Measurements from ENCODE around the gene LRMDA.

Gene LRMDA

GRCh38 chr10:75502838-75503237, 71.4 kb downstream of the LRMDA start:
- no peaks in the 10 kb centered on the region for H3K36me3 ChIP-seq (ENCODE audit: control insufficient read depth in 2 of 2, insufficient read depth in 1 of 2, low read length in 2 of 2)
- no peaks in the 10 kb centered on the region for H3K9me3 ChIP-seq (ENCODE audit: control insufficient read depth, insufficient read depth, low read depth, low read length)
- H3K27ac ChIP-seq (ENCODE audit: extremely low read depth, low read depth, low read length): no peak overlapping the region
- TF ChIP-seq SCRT2 (tag by site-specific recombination; IDR thresholded peaks at IDR 0.05) (peak; percentile 94), ZNF776 (tag by site-specific recombination; IDR thresholded peaks at IDR 0.05; ENCODE audit: borderline replicate concordance) (no peak), ZNF169 (tag by site-specific recombination; IDR thresholded peaks at IDR 0.05) (no peak), MEIS1 (CRISPR knock-in tag; IDR thresholded peaks at IDR 0.05; ENCODE audit: borderline replicate concordance) (no peak), ZNF274 (IDR thresholded peaks at IDR 0.05; ENCODE audit: low read length) (no peak), ZNF274 (tag by site-specific recombination; IDR thresholded peaks at IDR 0.05; ENCODE audit: borderline replicate concordance) (no peak), ZBTB11 (tag by site-specific recombination; conservative IDR thresholded peaks at IDR 0.05; ENCODE audit: low read depth) (no peak), ZNF302 (tag by site-specific recombination; IDR thresholded peaks at IDR 0.05; ENCODE audit: low read depth) (no peak), SCRT1 (tag by site-specific recombination; IDR thresholded peaks at IDR 0.05; ENCODE audit: borderline replicate concordance) (peak; percentile 96), HOXC10 (CRISPR knock-in tag; IDR thresholded peaks at IDR 0.05) (no peak), ZNF521 (tag by site-specific recombination; IDR thresholded peaks at IDR 0.05) (no peak)
- TF ChIP-seq, protein P1, sequence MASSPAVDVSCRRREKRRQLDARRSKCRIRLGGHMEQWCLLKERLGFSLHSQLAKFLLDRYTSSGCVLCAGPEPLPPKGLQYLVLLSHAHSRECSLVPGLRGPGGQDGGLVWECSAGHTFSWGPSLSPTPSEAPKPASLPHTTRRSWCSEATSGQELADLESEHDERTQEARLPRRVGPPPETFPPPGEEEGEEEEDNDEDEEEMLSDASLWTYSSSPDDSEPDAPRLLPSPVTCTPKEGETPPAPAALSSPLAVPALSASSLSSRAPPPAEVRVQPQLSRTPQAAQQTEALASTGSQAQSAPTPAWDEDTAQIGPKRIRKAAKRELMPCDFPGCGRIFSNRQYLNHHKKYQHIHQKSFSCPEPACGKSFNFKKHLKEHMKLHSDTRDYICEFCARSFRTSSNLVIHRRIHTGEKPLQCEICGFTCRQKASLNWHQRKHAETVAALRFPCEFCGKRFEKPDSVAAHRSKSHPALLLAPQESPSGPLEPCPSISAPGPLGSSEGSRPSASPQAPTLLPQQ (tag by site-specific recombination; IDR thresholded peaks at IDR 0.05): no peak
- TF ChIP-seq, protein P2, sequence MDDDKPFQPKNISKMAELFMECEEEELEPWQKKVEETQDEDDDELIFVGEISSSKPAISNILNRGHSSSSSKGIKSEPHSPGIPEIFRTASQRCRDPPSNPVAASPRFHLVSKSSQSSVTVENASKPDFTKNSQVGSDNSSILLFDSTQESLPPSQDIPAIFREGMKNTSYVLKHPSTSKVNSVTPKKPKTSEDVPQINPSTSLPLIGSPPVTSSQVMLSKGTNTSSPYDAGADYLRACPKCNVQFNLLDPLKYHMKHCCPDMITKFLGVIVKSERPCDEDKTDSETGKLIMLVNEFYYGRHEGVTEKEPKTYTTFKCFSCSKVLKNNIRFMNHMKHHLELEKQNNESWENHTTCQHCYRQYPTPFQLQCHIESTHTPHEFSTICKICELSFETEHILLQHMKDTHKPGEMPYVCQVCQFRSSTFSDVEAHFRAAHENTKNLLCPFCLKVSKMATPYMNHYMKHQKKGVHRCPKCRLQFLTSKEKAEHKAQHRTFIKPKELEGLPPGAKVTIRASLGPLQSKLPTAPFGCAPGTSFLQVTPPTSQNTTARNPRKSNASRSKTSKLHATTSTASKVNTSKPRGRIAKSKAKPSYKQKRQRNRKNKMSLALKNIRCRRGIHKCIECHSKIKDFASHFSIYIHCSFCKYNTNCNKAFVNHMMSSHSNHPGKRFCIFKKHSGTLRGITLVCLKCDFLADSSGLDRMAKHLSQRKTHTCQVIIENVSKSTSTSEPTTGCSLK (tag by site-specific recombination; IDR thresholded peaks at IDR 0.05): no peak
- TF ChIP-seq, protein P3, sequence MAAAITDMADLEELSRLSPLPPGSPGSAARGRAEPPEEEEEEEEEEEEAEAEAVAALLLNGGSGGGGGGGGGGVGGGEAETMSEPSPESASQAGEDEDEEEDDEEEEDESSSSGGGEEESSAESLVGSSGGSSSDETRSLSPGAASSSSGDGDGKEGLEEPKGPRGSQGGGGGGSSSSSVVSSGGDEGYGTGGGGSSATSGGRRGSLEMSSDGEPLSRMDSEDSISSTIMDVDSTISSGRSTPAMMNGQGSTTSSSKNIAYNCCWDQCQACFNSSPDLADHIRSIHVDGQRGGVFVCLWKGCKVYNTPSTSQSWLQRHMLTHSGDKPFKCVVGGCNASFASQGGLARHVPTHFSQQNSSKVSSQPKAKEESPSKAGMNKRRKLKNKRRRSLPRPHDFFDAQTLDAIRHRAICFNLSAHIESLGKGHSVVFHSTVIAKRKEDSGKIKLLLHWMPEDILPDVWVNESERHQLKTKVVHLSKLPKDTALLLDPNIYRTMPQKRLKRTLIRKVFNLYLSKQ (tag by site-specific recombination; IDR thresholded peaks at IDR 0.05; ENCODE audit: borderline replicate concordance): no peak
- H3K4me3 ChIP-seq (ENCODE audit: low read depth, low read length): no peak overlapping the region
- CTCF ChIA-PET: interaction anchor here (0.7 kb wide), 1 partner anchor 99 kb away, joined by 3 read pairs; no protein-coding TSS in a partner anchor
- POLR2A ChIA-PET: interaction anchor here (0.6 kb wide), 1 partner anchor 87 kb away, joined by 3 read pairs; no protein-coding TSS in a partner anchor
- H3K4me1 ChIP-seq (ENCODE audit: control insufficient read depth, insufficient read depth, low read length): peaks cover 8% of the 10 kb centered on the region

GRCh38 chr10:75505293-75505692, 73.9 kb downstream of the LRMDA start:
- Histone ChIP-seq H3K27ac (ENCODE audit: extremely low read depth, low read depth, low read length) (no peak overlapping the region), H3K36me3 (ENCODE audit: control insufficient read depth in 2 of 2, insufficient read depth in 1 of 2, low read length in 2 of 2) (no peaks in the 10 kb centered on the region), H3K4me3 (ENCODE audit: low read depth, low read length) (no peak overlapping the region), H3K9me3 (ENCODE audit: control insufficient read depth, insufficient read depth, low read depth, low read length) (no peaks in the 10 kb centered on the region), H3K4me1 (ENCODE audit: control insufficient read depth, insufficient read depth, low read length) (peaks cover 17% of the 10 kb centered on the region)
- POLR2A ChIA-PET: interaction anchor here (0.6 kb wide), 1 partner anchor 103 kb away, joined by 3 read pairs; the partner anchor contains the start of gene ZNF503
- CTCF ChIA-PET: interaction anchor here (0.5 kb wide), 1 partner anchor 1426 kb away, joined by 3 read pairs; no protein-coding TSS in a partner anchor
- TF ChIP-seq ZNF140 (tag by site-specific recombination; IDR thresholded peaks at IDR 0.05) (no peak), FEZF1 (tag by site-specific recombination; IDR thresholded peaks at IDR 0.05) (peak; percentile 33; the same call in 1 of the 2 replicates)
